Osteoblast (primary cell): ENCODE results near the gene ZNF804B. TPM values are rescaled to one million over a fixed set of nuclear protein-coding genes. Genes with fewer than 3 reads are reported as not detected.

ENCODE experiments used
- DNase-seq: peaks from one replicate; pipeline ENCODE4 v3.0.0; 2011; ENCODE audit warnings: low spot score, mixed read lengths; ENCODE audit not compliant: insufficient read length; ENCODE audit errors: missing footprints
- H2AFZ ChIP-seq: 2 replicates; pipeline ENCODE4 v1.6.0; 2011; ENCODE audit warnings: mild to moderate bottlenecking, low read length
- H3K27ac ChIP-seq: 2 replicates; pipeline ENCODE4 v1.5.1; 2011; ENCODE audit warnings: mild to moderate bottlenecking, low read depth, low read length, moderate library complexity
- H3K27me3 ChIP-seq: 2 replicates; pipeline ENCODE4 v1.6.0; 2012; ENCODE audit warnings: mild to moderate bottlenecking, control low read depth, inconsistent platforms, low read length, moderate library complexity; ENCODE audit not compliant: insufficient read depth
- H3K36me3 ChIP-seq: 2 replicates; pipeline ENCODE4 v1.5.1; 2011; ENCODE audit warnings: mild to moderate bottlenecking, low read length, control low read depth, moderate library complexity; ENCODE audit not compliant: insufficient read depth
- H3K4me1 ChIP-seq: 2 replicates; pipeline ENCODE4 v1.5.1; 2011; ENCODE audit warnings: mild to moderate bottlenecking, low read length, control low read depth, moderate library complexity; ENCODE audit not compliant: insufficient read depth
- H3K4me2 ChIP-seq: 2 replicates; pipeline ENCODE4 v1.6.0; 2011; ENCODE audit warnings: mild to moderate bottlenecking, low read length; ENCODE audit not compliant: insufficient read depth
- H3K4me3 ChIP-seq: fragments of 200-600 bp; sonication (generic); 3 replicates; pipeline ENCODE4 v1.5.1; 2012; ENCODE audit warnings: mild to moderate bottlenecking, low read length, inconsistent platforms; ENCODE audit not compliant: insufficient read depth
- H3K79me2 ChIP-seq: 2 replicates; pipeline ENCODE4 v1.6.0; 2012; ENCODE audit warnings: mild to moderate bottlenecking, low read length, control low read depth, inconsistent platforms; ENCODE audit not compliant: insufficient read depth
- H3K9me3 ChIP-seq: 2 replicates; pipeline ENCODE4 v1.5.1; 2011; ENCODE audit warnings: low read depth, low read length, control low read depth
- H4K20me1 ChIP-seq: 2 replicates; pipeline ENCODE4 v1.6.0; 2012; ENCODE audit warnings: mild to moderate bottlenecking, low read length, control low read depth; ENCODE audit not compliant: insufficient read depth
- total RNA-seq: library from RNA; depleted of rRNA; stranded (reverse); fragments of >200 nt; gene quantifications from 2 replicates; pipeline ENCODE4 v1.2.3, GENCODE V29; 2012
- TF ChIP-seq, protein P1 (sequence below): IDR thresholded peaks from 2 replicates; pipeline ENCODE4 v1.5.1; 2011; ENCODE audit warnings: mild to moderate bottlenecking, low read depth, low read length, moderate library complexity; ENCODE audit errors: extremely low read depth

The ZNF804B gene
- total RNA-seq, 1 donor, result not detected

DNA sequence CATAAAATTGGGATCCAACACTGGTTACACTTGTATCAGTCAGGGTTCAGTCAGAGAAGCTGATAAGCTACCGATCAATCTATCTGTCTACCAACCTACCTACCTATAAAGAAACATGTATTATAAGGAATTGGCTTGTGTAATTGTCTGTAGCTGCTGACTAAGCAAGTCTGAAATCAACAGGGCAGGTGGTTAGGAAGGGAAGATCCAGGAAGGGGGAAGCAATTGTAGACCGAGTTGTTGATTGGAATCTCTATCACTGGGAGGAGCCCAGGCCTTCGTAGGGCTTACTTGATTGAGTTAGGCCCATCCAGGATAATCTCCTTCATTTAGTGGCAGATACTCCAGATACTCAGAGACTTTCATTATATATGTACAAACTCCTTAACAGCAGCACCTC lies 307.5 kb downstream of the ZNF804B start:
- Histone ChIP-seq H3K9me3 (no peaks in the 10 kb centered on the region), H3K79me2 (no peaks in the 10 kb centered on the region)
- DNase-seq, result no peak

DNA sequence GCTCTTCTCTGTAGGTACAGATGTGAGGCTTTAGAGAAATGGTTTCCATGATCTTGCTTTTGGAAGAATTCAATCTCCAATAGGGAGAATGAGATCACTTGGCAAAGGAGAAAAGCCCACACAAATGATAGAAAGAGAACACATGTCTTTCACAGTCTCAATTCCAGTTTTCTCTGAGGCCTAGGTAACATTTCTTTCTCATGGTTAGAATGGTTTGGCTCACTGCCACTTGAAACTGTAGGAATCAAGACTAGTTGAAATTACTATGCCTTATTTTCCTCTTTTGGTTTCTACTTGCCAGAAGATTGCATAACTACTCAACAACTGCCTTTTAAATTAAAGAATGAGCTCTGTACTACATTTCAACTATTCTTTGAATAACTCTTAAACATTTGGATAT lies 312.6 kb downstream of the ZNF804B start:
- Histone ChIP-seq H4K20me1 (no peaks in the 10 kb centered on the region), H3K27me3 (no peaks in the 10 kb centered on the region), H2AFZ (no peak overlapping the region), H3K79me2 (no peaks in the 10 kb centered on the region), H3K9me3 (no peaks in the 10 kb centered on the region), H3K27ac (no peak overlapping the region), H3K4me2 (no peak overlapping the region), H3K4me3 (no peak overlapping the region), H3K4me1 (no peaks in the 10 kb centered on the region), H3K36me3 (no peaks in the 10 kb centered on the region)
- no peak for DNase-seq
- TF ChIP-seq, protein P1, sequence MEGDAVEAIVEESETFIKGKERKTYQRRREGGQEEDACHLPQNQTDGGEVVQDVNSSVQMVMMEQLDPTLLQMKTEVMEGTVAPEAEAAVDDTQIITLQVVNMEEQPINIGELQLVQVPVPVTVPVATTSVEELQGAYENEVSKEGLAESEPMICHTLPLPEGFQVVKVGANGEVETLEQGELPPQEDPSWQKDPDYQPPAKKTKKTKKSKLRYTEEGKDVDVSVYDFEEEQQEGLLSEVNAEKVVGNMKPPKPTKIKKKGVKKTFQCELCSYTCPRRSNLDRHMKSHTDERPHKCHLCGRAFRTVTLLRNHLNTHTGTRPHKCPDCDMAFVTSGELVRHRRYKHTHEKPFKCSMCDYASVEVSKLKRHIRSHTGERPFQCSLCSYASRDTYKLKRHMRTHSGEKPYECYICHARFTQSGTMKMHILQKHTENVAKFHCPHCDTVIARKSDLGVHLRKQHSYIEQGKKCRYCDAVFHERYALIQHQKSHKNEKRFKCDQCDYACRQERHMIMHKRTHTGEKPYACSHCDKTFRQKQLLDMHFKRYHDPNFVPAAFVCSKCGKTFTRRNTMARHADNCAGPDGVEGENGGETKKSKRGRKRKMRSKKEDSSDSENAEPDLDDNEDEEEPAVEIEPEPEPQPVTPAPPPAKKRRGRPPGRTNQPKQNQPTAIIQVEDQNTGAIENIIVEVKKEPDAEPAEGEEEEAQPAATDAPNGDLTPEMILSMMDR, result no peak

More for the DNA sequence above, 307.5 kb downstream of the ZNF804B start:
- Histone ChIP-seq H4K20me1 (no peaks in the 10 kb centered on the region), H3K4me2 (no peak overlapping the region), H3K27me3 (no peaks in the 10 kb centered on the region), H3K4me3 (no peak overlapping the region), H3K4me1 (no peaks in the 10 kb centered on the region), H2AFZ (no peak overlapping the region), H3K27ac (no peak overlapping the region), H3K36me3 (no peaks in the 10 kb centered on the region)
- TF ChIP-seq, protein P1, result no peak

DNA sequence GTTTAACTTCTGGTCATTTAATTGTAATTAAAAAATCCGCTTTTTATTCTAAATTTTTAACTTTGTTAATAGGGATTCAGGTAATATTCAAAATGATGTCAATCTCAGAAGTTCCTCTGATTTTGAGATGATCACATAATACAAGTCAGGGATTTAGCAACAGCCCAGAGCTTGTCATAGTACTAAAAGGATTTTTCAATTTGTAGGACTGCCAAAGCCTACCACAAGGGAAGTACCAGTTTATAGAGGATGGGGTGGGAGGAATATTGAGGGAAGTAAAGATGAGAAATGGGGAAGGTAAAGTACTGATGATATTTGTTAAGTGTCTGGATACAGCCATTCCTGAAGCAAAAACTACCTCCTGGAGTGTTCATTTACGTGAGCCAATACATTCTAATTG lies 314.3 kb downstream of the ZNF804B start:
- H3K4me3 ChIP-seq, result no peak overlapping the region
- no peaks in the 10 kb centered on the region for H3K9me3 ChIP-seq
- no peak overlapping the region for H3K4me2 ChIP-seq
- H3K4me1 ChIP-seq, result no peaks in the 10 kb centered on the region
- H4K20me1 ChIP-seq, result no peaks in the 10 kb centered on the region
- H2AFZ ChIP-seq, result no peak overlapping the region
- no peak overlapping the region for H3K27ac ChIP-seq
- TF ChIP-seq, protein P1, result no peak
- no peak for DNase-seq
- no peaks in the 10 kb centered on the region for H3K36me3 ChIP-seq
- H3K79me2 ChIP-seq, result no peaks in the 10 kb centered on the region
- no peaks in the 10 kb centered on the region for H3K27me3 ChIP-seq

DNA sequence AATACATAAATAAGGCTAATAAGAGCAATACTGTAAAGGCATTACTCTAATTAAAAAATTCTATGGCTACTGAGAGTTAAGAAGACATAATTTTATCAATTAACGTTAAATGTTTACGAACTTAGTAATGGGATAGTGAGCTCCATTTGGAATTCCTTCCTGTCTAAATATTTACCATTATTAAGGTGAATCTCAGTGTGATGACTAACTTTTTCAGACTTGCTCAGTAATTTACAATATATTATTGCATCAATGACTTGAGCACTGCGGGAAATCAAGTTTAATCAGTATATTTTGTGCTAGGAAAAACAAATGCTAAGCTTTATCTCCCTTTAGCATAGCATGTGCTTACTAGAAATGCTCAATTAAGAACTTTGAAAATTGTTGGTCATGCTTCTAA lies 318.5 kb downstream of the ZNF804B start:
- Histone ChIP-seq H4K20me1 (no peaks in the 10 kb centered on the region), H3K9me3 (no peaks in the 10 kb centered on the region), H3K4me3 (no peak overlapping the region), H3K79me2 (no peaks in the 10 kb centered on the region), H3K4me1 (no peaks in the 10 kb centered on the region), H3K27ac (no peak overlapping the region), H3K4me2 (no peak overlapping the region), H3K36me3 (no peaks in the 10 kb centered on the region), H2AFZ (no peak overlapping the region), H3K27me3 (no peaks in the 10 kb centered on the region)
- no peak for DNase-seq
- TF ChIP-seq, protein P1, result no peak
